Esophagus mucosa (tissue), 1 donor: Measurements from ENCODE around the gene CAPG. TPM values are rescaled to one million over a fixed set of nuclear protein-coding genes. Genes with fewer than 3 reads are reported as not detected.
"Not testable (repeated sequence)": the region's sequence is repeated elsewhere in the genome, so short reads cannot be mapped to it uniquely, and the experiment has no call there.

ENCODE experiments used
- ATAC-seq: fragments of 200-7000 bp; cut with Tn5 transposase; one replicate; pipeline ENCODE4 v1.9.1; 2020
- total RNA-seq: library from RNA; stranded (reverse); gene quantifications from one replicate; pipeline ENCODE4 v1.2.4, GENCODE V29; 2023
- donor health status: DM: yes; HTN: yes; CAD: no.

The CAPG gene, protein sequence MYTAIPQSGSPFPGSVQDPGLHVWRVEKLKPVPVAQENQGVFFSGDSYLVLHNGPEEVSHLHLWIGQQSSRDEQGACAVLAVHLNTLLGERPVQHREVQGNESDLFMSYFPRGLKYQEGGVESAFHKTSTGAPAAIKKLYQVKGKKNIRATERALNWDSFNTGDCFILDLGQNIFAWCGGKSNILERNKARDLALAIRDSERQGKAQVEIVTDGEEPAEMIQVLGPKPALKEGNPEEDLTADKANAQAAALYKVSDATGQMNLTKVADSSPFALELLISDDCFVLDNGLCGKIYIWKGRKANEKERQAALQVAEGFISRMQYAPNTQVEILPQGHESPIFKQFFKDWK
- total RNA-seq: 295 TPM

DNA sequence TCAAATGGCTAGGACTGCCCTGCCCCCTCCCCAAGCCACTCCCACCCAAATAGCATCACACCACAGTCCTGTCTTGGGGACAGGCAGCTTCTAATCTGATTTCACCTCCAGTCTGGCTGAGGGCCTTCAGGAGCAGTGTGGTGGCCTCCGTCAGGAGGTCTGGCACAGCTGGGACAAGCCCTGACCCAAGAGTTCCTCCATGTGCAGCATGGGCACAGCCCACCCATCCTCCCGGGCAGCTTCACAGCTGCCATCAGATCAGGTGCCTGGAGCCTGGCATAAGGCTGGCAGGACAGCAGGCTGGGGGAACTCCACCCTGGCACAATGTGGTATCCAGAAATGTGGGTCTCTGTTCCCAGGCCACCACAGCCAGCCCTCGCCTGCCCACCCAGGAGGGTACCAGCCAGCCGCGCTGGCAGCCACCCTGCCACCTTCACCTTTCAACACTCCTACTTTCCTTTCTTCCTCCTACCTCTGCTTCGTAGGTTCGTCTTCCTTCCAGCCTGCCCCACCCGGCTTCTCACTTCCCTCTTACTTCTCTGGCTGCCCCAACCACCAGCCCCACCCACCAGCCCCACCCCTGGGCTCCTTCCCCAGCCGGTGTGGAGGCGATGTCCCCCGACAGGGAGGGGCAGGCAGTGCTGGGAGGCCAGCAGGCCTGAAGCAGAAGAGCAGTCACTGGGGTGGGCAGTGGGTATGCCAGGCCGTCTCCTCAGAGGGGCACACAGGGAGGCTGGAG lies at the start of gene CAPG:
Gene CAPG, minus strand, starts transcription at position 522 of the 739 bp plus-strand sequence. CDS start 8,221 bp downstream, outside the sequence.
- ATAC-seq: peak; percentile 77

DNA sequence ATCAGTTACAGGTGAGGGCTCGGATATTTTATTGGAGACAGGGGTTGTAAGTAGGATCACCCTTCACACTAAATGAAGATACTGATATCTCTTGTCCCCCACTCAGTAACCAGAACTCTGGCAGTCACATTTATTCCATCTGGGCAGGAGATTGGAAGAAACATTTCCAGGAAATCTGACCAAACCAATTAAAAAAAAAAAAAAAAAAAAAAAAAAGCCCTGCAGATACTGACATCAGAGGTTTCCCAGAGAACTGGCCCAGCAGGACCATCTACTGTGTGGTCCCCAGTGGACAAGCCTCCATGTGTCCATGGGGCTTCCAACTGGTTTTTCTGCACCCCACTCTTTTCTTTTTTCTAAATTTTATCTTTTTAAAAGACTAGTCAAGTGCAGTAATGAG lies 49.6 kb upstream of the CAPG start:
- ATAC-seq: no peak

DNA sequence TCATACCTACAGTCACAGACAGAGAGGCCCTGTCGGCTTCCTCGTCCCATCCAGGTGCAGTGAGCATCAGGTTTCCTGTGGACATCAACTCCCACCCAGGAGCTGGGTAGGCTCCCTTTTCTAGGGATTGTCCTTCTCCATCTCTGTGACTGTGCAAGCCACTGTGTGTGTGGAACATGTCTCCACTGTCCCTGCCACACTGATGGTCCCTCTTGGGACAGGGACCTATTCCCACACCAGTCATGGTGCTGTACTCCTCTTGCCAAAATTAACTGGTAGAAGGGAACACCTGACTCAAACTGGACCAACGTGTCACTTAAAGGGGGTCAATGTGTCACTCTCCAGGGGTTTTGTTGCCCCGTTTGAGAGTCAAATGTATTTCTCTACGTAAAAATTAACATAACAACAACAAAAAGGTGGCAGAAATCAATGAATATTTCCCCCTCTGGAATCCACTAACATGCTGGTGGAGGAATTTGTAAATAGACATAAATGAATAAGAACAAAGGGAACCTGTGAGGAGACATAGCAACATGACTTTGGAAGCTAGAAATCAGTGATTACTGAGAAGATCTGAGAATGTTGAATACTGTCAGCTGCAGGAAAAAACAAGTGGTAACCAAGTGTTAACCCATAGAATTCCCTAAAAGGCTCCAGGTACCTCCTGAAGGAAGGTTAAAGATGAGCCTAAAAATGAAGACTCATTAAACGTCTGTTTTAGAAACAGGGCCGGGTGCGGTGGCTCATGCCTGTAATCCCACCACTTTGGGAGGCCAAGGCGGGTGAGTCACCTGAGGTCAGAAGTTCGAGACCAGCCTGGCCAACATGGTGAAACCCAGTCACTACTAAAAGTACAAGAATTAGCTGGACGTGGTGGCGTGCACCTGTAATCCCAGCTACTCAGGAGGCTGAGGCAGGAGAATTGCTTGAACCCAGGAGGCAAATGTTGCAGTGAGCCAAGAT lies 48.7 kb upstream of the CAPG start:
- ATAC-seq: no peak

GRCh38 chr2:85457877-85458316 lies 47.7 kb upstream of the CAPG start:
- ATAC-seq: peak; percentile 95

- no peak for ATAC-seq
Observed at GRCh38 chr2:85457043-85457442, 46.9 kb upstream of the CAPG start.

DNA sequence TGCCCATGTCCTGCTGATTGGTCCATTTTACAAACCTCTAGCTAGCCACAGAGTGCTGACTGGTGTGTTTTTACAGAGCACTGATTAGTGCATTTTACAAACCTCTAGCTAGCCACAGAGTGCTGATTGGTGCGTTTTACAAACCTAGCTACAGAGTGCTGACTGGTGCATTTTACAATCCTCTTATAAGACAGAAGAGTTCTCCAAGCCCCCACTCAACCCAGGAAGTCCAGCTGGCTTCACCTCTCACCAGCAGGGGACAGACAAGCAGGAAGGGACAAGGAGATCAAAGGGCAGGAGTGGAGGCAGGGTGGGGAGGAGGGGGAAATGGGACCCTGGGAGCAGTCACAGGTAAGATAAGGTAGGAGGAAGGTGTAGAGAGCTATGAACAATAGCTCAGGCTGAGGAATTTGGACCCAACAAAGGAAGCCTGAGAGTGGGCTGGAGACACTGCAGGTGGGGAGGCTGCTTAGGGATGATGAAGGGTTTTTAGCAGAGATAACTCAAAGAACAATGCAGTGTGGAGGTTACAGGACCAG lies 45.5 kb upstream of the CAPG start:
- no peak for ATAC-seq

DNA sequence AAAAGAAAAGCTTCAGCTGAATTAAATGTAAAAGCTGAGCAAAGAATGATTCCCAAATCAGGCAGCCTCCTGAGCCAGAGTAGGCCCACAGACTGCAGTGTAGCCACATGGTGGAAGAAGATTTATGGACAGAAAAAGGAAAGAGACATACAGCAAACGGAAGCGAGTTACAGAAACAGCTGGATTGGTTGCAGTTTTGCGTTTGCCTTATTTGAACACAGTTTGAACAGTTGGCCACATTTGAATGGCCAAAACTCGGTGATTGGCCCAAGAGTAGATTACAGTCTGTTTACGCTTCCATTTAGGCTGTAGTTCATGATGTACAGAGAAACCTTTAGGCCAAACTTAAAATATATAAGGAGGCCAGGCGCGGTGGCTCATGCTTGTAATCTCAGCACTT lies 43.4 kb upstream of the CAPG start:
- no peak for ATAC-seq

DNA sequence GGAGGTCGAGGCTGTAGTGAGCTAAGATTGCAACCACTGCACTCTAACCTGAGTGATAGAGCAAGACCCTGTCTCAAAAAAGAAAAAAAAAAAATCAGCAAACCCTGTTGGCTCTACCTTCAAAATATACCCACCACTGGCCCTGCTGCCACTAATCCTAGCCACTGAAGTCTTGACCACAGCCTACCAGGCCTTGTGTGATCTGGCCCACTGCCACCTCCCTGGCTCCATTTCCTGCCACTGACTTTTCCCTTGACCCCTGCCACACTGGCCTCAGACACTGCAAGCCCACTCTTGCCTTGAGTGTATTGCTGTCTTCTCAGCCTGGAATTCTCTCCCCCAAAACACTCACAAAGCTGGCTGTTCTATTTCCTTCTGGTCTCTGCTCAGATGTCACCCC lies 42.1 kb upstream of the CAPG start:
- ATAC-seq: no peak

DNA sequence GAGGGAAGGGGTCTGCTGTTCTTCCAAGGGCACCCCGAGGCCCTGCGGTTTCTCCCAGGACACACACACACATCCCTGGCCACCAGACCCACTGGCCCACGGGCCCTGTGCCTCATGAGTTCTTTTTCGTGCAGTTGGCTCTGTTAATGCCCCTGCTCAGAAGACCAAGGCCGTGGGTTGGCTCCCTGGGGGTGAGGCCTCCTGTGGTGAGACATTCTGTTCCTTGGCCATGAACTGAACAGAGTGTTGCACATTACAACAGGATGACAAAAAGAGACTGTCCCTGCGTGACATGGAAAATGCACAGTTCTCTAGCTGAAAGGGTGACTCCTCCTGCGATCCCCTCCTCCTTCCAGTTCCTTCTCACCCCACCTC lies 39.0 kb upstream of the CAPG start:
- no peak for ATAC-seq

- no peak for ATAC-seq
Observed at GRCh38 chr2:85448461-85449213, 38.5 kb upstream of the CAPG start.

DNA sequence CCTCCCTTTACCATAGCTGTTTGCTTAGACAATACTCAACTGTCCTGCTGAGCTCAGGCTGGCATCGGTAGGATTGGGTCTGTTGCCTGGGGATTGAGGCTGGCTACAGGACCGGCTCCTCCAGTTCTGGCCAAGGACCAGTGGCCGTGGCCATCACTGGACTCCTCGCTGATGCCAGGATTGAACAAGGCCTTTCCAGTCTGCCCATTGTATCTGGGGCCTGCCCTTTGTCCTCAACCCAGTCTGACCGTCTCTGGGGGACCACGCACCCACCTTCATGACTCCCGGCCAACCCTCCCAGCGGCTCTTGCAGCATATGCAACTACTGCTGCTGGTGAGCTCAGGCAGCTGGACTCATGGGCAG lies 37.0 kb upstream of the CAPG start:
- ATAC-seq: no peak

DNA sequence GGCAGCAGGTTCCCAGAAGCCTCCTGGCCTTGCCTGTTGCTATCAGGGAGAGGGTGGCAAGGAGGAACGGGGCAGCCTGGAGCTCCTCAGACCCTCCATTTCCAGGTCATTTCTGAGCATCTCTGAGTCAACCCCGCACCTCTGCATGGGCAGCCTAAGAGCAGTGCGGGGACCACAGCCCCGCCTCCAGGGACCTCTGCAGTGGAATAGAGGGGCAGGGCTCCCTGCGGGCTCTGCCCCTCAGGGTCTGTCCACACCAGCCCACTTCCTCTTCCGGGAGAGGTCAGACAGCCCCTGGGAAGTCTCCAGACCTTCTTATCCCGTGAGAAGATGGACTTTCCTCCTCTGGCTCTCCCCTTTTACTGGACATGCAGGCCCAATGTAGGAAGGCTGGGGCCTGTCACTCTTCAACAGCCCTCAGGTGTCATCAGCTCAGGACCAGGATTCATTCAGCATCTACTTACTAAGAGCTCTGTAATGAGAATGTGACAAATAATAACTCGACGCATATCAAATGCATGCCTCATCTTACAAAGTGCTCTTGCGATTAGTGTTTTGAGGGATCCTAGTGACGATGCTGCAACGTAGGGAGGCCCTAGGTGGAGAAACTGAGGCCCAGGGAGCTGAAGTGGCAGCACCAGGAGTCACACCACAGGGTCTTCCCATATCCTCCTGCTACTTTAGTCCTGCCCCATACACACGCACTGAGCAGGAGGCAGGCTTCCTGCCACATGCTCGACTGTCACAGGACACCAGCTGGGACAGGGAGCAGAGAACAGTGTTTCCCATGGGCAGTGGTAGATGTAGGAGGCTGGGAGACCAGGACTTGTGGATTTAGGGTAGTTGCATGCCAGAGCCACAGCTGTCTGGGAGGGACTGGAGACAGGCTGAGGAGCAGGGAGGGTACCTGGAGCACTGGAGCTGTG lies 36.4 kb upstream of the CAPG start:
- peak; percentile 27 for ATAC-seq

GRCh38 chr2:85445316-85446295 lies 35.4 kb upstream of the CAPG start:
- peak; percentile 59 for ATAC-seq

- no peak for ATAC-seq
Observed at GRCh38 chr2:85444629-85445172, 34.5 kb upstream of the CAPG start.

- ATAC-seq: no peak
Observed at GRCh38 chr2:85441864-85442263, 31.7 kb upstream of the CAPG start.

GRCh38 chr2:85440729-85441128 lies 30.6 kb upstream of the CAPG start:
- peak; percentile 44 for ATAC-seq

DNA sequence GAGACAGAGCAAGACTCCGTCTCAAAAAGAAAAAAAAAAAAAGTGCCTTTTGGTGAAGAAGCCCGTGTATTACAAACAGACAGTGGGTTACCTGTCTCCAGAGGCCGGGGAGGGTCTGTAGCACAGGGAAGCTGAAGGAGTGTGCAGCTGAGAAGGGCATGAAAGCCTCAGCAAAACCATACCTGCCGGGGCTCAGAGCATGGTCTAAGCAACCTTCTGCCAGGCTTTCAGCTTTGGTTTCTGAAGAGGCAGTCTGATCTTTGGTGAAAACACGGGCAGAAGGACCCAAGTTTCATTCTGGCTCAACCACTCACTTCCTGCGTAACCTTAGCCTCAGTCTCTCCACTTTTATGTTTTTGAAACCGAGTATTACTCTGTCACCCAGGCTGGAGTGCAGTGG lies 29.8 kb upstream of the CAPG start:
- no peak for ATAC-seq

DNA sequence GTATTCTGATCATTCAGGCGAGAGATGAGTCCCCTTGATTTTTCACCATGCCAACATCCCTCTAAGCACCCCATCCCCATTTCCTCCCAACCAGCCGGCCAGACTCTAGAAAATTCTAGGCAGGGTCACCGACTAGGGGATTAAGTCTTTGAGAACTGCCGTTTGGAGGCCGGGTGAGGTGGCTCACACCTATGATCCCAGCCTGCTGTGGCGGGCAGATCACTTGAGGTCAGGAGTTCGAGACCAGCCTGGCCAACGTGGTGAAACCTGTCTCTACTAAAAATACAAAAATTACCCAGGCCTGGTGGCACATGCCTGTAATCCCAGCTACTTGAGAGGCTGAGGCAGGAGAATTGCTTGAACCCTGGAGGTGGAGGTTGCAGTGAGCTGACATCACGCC lies 29.4 kb upstream of the CAPG start:
- ATAC-seq: not testable (repeated sequence)

- no peak for ATAC-seq
Observed at GRCh38 chr2:85439025-85439472, 28.9 kb upstream of the CAPG start.
